Left lobe of liver (tissue), 2 donors: ENCODE measurements around the gene RBM4. TPM values are rescaled to one million over a fixed set of nuclear protein-coding genes. Genes with fewer than 3 reads are reported as not detected.
"Not testable (repeated sequence)": the region's sequence is repeated elsewhere in the genome, so short reads cannot be mapped to it uniquely, and the experiment has no call there.

ENCODE experiments used
- ATAC-seq: fragments of 200-7000 bp; cut with Tn5 transposase; one replicate; pipeline ENCODE4 v1.9.1; 2020; ENCODE audit warnings: mild to moderate bottlenecking, moderate library complexity
- DNase-seq: peaks from one replicate; pipeline ENCODE4 v3.0.0-alpha.2; 2020; ENCODE audit warnings: low spot score
- total RNA-seq: library from RNA; stranded (reverse); gene quantifications from one replicate; pipeline ENCODE4 v1.2.1, GENCODE V29; 2021
- donor health status: DM: no; HTN: no; CAD: no; lungs with moderate emphysema.
- donor health status: DM: no; HTN: yes; CAD: no.

Gene RBM4
- total RNA-seq, 1 donor from 2014 or later = 36.3 TPM

GRCh38 chr11:66616379-66617154, 21.9 kb upstream of the RBM4 start, which contains the start of gene RBM14:
RBM14 (plus strand) TSS chr11:66616630; CDS start chr11:66616721, 91 bp downstream.
- DNase-seq = peak; percentile 99
- peak; percentile 86 for ATAC-seq

DNA sequence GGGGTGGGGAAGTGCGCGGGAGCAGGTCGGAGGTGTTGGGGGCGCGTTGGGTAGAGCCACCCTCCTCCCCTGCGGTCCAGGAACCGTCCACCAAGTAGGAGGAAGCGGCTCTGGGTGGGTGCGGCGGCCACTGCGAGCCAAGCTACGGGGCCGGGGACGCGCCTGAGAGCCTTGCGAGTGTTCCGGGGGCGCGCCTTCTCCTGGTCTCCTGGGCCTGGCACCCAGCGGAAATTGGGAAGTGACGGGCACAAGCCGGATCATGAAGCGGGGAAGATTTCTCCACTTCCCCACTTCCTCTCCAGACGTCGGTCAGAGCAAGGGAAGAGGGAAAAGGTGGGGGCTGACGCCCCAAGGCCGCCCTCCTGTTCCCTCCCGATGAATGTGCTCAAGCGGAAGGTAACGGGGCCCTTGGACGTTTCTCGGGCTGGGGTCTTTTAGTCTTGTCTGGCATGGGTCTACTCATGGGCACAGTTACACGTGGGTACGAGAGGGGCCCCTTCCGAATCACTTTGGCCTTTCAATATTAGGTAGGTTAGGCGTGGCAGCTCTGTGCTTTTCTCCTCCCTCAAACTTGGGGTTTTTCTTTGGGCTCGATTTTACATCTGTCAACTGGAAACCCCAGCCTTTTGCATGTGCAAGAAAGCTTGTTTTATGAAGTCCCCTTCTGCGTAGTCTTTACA, 21.2 kb upstream of the RBM4 start:
- DNase-seq (no peak), ATAC-seq (peak; percentile 28)

DNA sequence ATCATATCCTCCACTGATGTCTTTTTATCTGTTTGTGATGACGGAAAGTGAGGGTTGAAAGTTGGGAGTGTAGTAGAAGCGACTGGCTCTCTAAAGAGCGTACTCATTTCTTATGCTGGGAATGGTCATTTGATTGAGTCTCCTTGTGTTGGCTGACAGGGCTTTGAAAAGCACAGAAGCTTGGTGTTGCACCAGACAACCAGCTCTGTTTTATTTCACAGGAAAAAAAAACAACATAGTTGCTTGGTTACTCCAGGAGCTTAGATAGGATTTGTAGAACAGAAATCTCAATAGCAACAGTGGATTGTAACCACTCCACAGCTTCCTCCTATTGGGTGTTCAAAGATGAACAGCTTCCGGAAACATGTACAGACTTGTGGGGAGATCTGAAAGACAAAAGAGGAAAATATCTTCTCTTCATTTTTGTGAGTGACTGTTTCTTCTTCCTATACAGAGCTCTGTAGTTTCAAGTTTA, 19.4 kb upstream of the RBM4 start:
- ATAC-seq = no peak
- DNase-seq = no peak

GRCh38 chr11:66624450-66624849, 14.1 kb upstream of the RBM4 start:
- peak; percentile 12 for ATAC-seq
- DNase-seq = no peak

DNA sequence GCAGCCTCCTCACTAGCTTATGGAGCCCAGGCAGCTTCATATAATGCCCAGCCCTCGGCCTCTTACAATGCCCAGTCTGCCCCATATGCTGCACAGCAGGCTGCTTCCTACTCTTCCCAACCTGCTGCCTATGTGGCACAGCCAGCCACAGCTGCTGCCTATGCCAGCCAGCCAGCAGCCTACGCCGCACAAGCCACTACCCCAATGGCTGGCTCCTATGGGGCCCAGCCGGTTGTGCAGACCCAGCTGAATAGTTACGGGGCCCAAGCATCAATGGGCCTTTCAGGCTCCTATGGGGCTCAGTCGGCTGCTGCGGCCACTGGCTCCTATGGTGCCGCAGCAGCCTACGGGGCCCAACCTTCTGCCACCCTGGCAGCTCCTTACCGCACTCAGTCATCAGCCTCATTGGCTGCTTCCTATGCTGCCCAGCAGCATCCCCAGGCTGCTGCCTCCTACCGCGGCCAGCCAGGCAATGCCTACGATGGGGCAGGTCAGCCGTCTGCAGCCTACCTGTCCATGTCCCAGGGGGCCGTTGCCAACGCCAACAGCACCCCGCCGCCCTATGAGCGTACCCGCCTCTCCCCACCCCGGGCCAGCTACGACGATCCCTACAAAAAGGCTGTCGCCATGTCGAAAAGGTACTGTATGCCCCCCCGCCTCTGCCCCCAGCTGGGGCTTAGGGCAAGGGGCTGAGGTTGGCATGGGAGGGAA, 13.3 kb upstream of the RBM4 start:
- DNase-seq (no peak), ATAC-seq (peak; percentile 6)

DNA sequence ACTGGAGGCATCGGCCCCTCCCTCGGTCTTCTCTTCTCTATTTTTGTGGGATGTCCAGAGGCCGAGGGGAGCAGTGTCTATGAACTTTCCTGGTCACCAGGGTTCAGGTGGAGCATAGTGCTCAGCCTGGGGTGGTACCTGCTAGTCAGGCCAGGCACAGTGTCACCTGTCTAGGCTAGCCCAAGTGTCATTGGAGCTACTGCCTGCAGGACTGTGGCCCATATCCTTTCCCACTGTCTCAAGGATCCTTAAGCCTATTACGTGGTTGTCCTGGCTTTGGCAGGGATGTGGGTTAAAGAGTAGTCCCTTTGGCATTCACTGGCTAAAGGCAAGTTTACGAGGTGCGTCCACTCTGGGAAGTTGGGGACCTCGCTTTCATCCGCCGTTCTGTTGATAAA, 12.8 kb upstream of the RBM4 start:
- no peak for DNase-seq
- no peak for ATAC-seq

- no peak for ATAC-seq
- no peak for DNase-seq
Observed at GRCh38 chr11:66626382-66626781, 12.1 kb upstream of the RBM4 start.

GRCh38 chr11:66626926-66627325, 11.6 kb upstream of the RBM4 start:
- no peak for DNase-seq
- no peak for ATAC-seq

- no peak for ATAC-seq
- no peak for DNase-seq
Observed at GRCh38 chr11:66628061-66628603, 10.4 kb upstream of the RBM4 start.

- no peak for DNase-seq
- ATAC-seq = no peak
Observed at GRCh38 chr11:66629356-66629755, 9.1 kb upstream of the RBM4 start.

GRCh38 chr11:66631883-66632282, 6.6 kb upstream of the RBM4 start:
- DNase-seq (no peak), ATAC-seq (no peak)

DNA sequence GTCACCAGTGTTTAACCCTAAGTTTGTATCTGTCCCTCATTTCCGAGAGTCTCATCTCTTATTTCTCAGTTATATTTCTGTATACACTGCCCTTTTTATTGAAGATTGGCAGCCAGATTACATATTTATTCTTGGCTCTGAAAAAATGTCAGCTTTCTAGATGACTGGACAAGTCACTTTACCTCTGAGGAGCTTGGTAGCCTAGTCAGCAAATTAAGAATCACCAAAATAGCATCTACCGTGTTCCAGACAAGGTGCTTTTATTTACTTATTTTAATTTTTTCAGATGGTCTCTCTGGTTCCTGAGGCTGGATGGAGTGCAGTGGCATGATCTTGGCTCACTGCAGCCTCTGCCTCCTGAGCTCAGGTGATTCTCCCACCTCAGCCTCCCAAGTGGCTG, 5.6 kb upstream of the RBM4 start:
- ATAC-seq (no peak), DNase-seq (no peak)

- no peak for ATAC-seq
- no peak for DNase-seq
Observed at GRCh38 chr11:66636411-66636810, 2.1 kb upstream of the RBM4 start.

DNA sequence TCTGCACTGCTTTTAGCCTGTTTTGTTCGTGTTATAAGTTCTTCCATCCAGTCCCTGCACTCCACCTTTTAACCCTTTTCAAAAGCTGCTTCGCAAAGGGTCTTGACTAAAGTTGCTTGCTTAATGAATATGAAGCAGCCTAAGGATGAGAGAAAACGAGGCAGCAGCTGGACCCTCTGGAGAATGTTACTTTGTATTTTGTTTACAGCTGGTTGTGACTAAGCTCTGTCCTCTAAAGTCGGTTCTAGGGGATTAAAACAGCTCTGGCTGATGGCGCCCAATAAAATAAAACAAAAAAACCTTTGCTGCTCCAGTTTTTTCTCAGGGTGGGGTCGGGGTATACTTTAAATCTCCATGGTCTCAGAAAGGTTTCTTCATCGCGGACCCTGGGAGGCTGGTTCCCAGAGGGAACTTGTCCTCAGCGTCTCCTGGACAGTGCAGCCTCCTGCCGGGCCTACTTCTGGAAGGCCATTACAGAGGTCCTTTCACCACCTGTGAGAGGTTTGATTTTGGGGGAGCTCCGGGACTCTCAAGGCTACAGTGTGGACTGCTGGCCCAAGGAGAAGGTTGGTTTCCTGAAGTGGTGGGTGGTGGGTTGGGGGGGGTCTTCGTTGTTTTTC, 836 bp upstream of the RBM4 start:
- peak; percentile 14 for ATAC-seq
- DNase-seq = no peak

GRCh38 chr11:66639066-66639813, 737 bp downstream of the RBM4 start:
- DNase-seq (no peak), ATAC-seq (peak; percentile 1)

DNA sequence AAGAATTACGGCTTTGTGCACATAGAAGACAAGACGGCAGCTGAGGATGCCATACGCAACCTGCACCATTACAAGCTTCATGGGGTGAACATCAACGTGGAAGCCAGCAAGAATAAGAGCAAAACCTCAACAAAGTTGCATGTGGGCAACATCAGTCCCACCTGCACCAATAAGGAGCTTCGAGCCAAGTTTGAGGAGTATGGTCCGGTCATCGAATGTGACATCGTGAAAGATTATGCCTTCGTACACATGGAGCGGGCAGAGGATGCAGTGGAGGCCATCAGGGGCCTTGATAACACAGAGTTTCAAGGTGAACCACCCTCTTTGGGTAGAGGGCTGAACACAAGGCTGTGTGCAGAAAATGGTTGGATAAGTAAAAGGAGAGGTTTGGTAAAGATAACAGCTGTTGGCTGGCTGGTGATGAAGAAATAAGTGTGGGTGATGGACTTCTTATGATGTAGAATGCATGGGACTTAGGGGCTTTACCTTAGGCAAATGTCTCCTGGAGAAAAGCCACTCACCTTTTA, 1.4 kb downstream of the RBM4 start:
- not testable (repeated sequence) for DNase-seq, ATAC-seq

DNA sequence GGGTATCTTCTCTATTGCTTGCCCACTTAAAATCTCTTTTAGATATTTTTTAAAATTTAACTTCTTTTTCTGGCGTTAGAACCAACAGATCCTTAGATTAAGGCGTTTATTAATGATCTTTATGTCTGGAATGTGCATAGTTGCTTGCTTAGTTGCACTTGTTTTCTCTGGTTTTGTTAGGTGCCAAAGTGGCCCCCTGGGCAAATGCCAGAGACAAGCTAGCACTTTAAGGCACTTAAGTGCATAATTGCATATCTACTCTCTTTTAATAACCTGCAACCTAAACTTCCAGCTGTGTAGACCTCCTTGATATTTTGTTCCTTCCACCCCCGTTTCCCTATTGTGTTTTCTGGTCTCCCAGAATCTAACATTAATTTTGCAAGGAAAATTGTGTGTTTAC, 3.3 kb downstream of the RBM4 start:
- ATAC-seq = no peak
- DNase-seq = no peak

DNA sequence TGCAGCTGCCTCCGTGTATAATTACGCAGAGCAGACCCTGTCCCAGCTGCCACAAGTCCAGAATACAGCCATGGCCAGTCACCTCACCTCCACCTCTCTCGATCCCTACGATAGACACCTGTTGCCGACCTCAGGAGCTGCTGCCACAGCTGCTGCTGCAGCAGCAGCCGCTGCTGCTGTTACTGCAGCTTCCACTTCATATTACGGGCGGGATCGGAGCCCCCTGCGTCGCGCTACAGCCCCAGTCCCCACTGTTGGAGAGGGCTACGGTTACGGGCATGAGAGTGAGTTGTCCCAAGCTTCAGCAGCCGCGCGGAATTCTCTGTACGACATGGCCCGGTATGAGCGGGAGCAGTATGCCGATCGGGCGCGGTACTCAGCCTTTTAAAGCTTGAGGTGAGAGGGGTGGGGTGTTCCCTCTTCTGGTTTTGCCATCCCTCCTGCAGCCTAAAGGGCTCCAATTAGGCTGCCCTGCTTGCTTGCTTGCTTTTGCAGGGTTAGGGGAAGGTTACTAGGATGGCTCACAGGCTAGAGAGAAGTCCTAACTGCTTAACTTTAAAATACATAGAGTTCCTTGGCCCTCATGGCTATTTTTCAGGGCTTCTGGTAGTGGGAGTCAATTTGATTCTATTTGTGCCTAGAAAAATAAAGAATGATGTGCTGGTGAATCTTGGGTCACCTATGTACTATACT, 5.4 kb downstream of the RBM4 start:
- no peak for DNase-seq

GRCh38 chr11:66646828-66647227, 8.3 kb downstream of the RBM4 start:
- no peak for DNase-seq
- ATAC-seq = peak; percentile 20

More for the DNA sequence above, 5.4 kb downstream of the RBM4 start:
- no peak for ATAC-seq
